GM12875 (cell line): ENCODE measurements around the gene LY6G5C.

Experiments used
- H3K4me3 ChIP-seq: one replicate; pipeline ENCODE4 v1.5.1; 2011; ENCODE audit warnings: low read depth, low read length, control low read depth
- CTCF ChIP-seq: IDR thresholded peaks from 2 replicates; pipeline ENCODE4 v1.5.1; 2011; ENCODE audit warnings: low read depth, mild to moderate bottlenecking, control low read depth, inconsistent platforms, low read length, moderate library complexity, borderline replicate concordance; ENCODE audit not compliant: insufficient read depth

Gene LY6G5C

GRCh38 chr6:31652925-31653724, 27.7 kb downstream of the LY6G5C start:
- H3K4me3 ChIP-seq: peak overlapping the region; percentile 50
- TF ChIP-seq CTCF: no peak

- TF ChIP-seq CTCF: no peak
- H3K4me3 ChIP-seq: peak overlapping the region; percentile 50
Measured at GRCh38 chr6:31651602-31652191, 29.2 kb downstream of the LY6G5C start.

GRCh38 chr6:31645325-31645724, 35.5 kb downstream of the LY6G5C start:
- TF ChIP-seq CTCF: no peak
- H3K4me3 ChIP-seq: no peak overlapping the region

GRCh38 chr6:31643818-31644454, 36.9 kb downstream of the LY6G5C start:
- H3K4me3 ChIP-seq: no peak overlapping the region
- no peak for TF ChIP-seq CTCF

GRCh38 chr6:31642798-31643570, 37.9 kb downstream of the LY6G5C start:
- H3K4me3 ChIP-seq: no peak overlapping the region
- TF ChIP-seq CTCF: no peak

GRCh38 chr6:31641370-31641769, 39.5 kb downstream of the LY6G5C start:
- TF ChIP-seq CTCF: no peak
- no peak overlapping the region for H3K4me3 ChIP-seq
